ENCODE results near the gene SALL1. TPM values are rescaled to one million over a fixed set of nuclear protein-coding genes. Genes with fewer than 3 reads are reported as not detected.

SALL1 gene
- total and polyA plus RNA-seq, 2 experiments from 2014 or later = 9.4 to 22.7 TPM

- no peak for TF ChIP-seq CTCF (conservative IDR thresholded peaks at IDR 0.05; ENCODE audit: low read depth in 2 of 2)
- no peak for TF ChIP-seq ETS1 (IDR thresholded peaks at IDR 0.05)
- no peak for TF ChIP-seq REST (IDR thresholded peaks at IDR 0.05; ENCODE audit: unreplicated experiment)
- TF ChIP-seq STAT1 (IDR thresholded peaks at IDR 0.05; ENCODE audit: unreplicated experiment) = no peak
These were observed 34.7 kb downstream of the SALL1 start (continued) for GRCh38 chr16:51116353-51116752.

- peak; percentile 72 for ATAC-seq
- Histone ChIP-seq H3K27me3 (ENCODE audit: insufficient read depth) (peaks cover 27% of the 10 kb centered on the region), H3K27ac (ENCODE audit: low read depth) (no peak overlapping the region), H3K4me1 (ENCODE audit: insufficient read depth) (peaks cover 51% of the 10 kb centered on the region), H3K36me3 (ENCODE audit: insufficient read depth) (no peaks in the 10 kb centered on the region), H3F3A (replicated peaks; ENCODE audit: low read depth) (0 out of 2 replicates have a peak, but pooled peaks cover 9% of the 10 kb centered on the region), H3K4me3 (peak overlapping the region; percentile 63), H3K9me2 (ENCODE audit: insufficient read depth) (0 out of 2 replicates have a peak, but pooled peaks cover 4% of the 10 kb centered on the region), H2AFZ (peak overlapping the region; percentile 80; the same call in 1 of the 2 replicates), H4K20me1 (replicated peaks; ENCODE audit: insufficient read depth) (no peaks in the 10 kb centered on the region), H3K4me2 (peak overlapping the region; percentile 94), H3K79me2 (replicated peaks; ENCODE audit: insufficient read depth) (no peaks in the 10 kb centered on the region)
- Mint-ChIP-seq H3K27ac (no peak overlapping the region), H3K4me1 (peaks cover 57% of the 10 kb centered on the region), H3K36me3 (ENCODE audit: low read depth) (peaks cover under 1% of the 10 kb centered on the region; the same call in 1 of the 3 replicates), H3K27me3 (ENCODE audit: insufficient read depth, low read depth, poor library complexity) (peaks cover 29% of the 10 kb centered on the region), H3K9me3 (peaks cover under 1% of the 10 kb centered on the region; the same call in 1 of the 3 replicates), H3K4me3 (peak overlapping the region; percentile 69)
- TF ChIP-seq REST (IDR thresholded peaks at IDR 0.05; ENCODE audit: unreplicated experiment) (no peak), ZNF331 (CRISPR knock-in tag; IDR thresholded peaks at IDR 0.05; ENCODE audit: low read depth) (no peak)
- DNase-seq (ENCODE audit: low spot score) = peak; percentile 43
These were observed 36.7 kb downstream of the SALL1 start for GRCh38 chr16:51114382-51114781.
